ENCODE measurements around the gene TRIM65. TPM values are rescaled to one million over a fixed set of nuclear protein-coding genes. Genes with fewer than 3 reads are reported as not detected.
A peak's percentile ranks its signal among the peaks of the same experiment; 100 is the strongest.

Gene TRIM65
- total and polyA plus RNA-seq, 2 of the 13 experiments (the other 11 are each of a cell fraction or from before 2014, with no cell fraction given) = 10.3 to 22.4 TPM

DNA sequence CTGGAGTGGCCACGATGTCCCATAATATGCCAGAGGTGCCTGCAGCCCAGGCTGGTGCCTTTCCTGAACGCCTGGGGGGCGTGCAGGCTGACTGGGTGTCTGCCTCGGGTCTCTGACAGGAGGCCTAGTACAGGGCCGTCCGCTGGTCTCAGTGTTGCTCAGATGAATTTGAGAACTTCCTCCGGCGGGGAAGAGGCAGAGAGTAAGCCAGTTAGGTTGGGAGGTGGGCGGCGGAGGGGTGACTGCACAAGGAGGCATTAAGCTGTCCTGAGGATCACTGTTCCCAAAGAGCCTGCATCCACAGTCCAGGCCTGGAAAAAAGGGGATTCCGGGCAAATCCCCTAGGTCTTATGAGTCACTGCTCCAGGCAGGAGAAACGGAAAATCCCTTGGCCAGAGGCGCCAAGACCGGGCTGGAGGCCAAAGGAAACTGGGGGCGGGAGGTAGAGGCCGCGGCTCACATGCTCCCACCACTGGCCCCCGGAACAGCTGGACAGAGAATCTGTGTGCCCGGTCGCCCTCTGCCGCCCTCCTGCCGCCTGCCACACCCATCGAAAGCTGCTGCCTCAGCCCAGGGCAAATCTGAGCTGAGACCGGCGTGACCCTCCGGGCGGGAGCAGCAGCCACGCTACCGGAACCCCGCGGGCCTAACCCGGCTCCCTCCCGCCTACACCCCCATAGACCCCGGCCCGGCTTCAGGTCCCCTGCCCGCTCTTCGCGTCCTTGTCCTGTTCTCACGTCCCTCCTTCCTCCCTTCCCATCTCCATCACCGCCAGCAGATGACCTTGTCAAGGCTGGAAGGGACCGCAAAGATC lies 19.6 kb downstream of the TRIM65 start (continued):
- TF ChIP-seq TIGD3 (CRISPR knock-in tag; IDR thresholded peaks at IDR 0.05; ENCODE audit: borderline replicate concordance) (peak; percentile 25; the same call in 1 of the 2 replicates), ZNF543 (CRISPR knock-in tag; IDR thresholded peaks at IDR 0.05) (no peak), ZNF501 (CRISPR knock-in tag; IDR thresholded peaks at IDR 0.05) (0 out of 2 replicates have a peak, but pooled peaks have one; percentile 13), ZNF576 (CRISPR knock-in tag; IDR thresholded peaks at IDR 0.05) (peak; percentile 90; the same call in 1 of the 2 replicates), FIP1L1 (IDR thresholded peaks at IDR 0.05; ENCODE audit: borderline replicate concordance, insufficient read depth, low read depth, low read length) (peak; percentile 54; the same call in 1 of the 2 replicates), ELF3 (CRISPR knock-in tag; IDR thresholded peaks at IDR 0.05) (peak; percentile 35; the same call in 1 of the 2 replicates), ZNF891 (CRISPR knock-in tag; IDR thresholded peaks at IDR 0.05) (peak; percentile 85), DR1 (CRISPR knock-in tag; IDR thresholded peaks at IDR 0.05) (no peak), ZNF512B (CRISPR knock-in tag; IDR thresholded peaks at IDR 0.05; ENCODE audit: borderline replicate concordance) (no peak; the same call in none of the 2 replicates), ZNF652 (CRISPR knock-in tag; IDR thresholded peaks at IDR 0.05; ENCODE audit: borderline replicate concordance, low read depth) (0 out of 2 replicates have a peak, but pooled peaks have one; percentile 2), DDIT3 (CRISPR knock-in tag; IDR thresholded peaks at IDR 0.05) (peak; percentile 12; the same call in 1 of the 2 replicates), GLI4 (CRISPR knock-in tag; IDR thresholded peaks at IDR 0.05; ENCODE audit: borderline replicate concordance) (peak; percentile 39; the same call in 1 of the 2 replicates), ZBTB7B (CRISPR knock-in tag; IDR thresholded peaks at IDR 0.05) (peak; percentile 56; the same call in 1 of the 2 replicates), ZNF205 (CRISPR knock-in tag; IDR thresholded peaks at IDR 0.05) (no peak), ZNF333 (CRISPR knock-in tag; IDR thresholded peaks at IDR 0.05; ENCODE audit: borderline replicate concordance) (peak; percentile 59; the same call in 1 of the 2 replicates)
- TF ChIP-seq, protein P1, sequence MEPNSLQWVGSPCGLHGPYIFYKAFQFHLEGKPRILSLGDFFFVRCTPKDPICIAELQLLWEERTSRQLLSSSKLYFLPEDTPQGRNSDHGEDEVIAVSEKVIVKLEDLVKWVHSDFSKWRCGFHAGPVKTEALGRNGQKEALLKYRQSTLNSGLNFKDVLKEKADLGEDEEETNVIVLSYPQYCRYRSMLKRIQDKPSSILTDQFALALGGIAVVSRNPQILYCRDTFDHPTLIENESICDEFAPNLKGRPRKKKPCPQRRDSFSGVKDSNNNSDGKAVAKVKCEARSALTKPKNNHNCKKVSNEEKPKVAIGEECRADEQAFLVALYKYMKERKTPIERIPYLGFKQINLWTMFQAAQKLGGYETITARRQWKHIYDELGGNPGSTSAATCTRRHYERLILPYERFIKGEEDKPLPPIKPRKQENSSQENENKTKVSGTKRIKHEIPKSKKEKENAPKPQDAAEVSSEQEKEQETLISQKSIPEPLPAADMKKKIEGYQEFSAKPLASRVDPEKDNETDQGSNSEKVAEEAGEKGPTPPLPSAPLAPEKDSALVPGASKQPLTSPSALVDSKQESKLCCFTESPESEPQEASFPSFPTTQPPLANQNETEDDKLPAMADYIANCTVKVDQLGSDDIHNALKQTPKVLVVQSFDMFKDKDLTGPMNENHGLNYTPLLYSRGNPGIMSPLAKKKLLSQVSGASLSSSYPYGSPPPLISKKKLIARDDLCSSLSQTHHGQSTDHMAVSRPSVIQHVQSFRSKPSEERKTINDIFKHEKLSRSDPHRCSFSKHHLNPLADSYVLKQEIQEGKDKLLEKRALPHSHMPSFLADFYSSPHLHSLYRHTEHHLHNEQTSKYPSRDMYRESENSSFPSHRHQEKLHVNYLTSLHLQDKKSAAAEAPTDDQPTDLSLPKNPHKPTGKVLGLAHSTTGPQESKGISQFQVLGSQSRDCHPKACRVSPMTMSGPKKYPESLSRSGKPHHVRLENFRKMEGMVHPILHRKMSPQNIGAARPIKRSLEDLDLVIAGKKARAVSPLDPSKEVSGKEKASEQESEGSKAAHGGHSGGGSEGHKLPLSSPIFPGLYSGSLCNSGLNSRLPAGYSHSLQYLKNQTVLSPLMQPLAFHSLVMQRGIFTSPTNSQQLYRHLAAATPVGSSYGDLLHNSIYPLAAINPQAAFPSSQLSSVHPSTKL (CRISPR knock-in tag; IDR thresholded peaks at IDR 0.05) = no peak

Measured in HepG2 (cell line).